ENCODE measurements around the gene URB2. TPM values are rescaled to one million over a fixed set of nuclear protein-coding genes. Genes with fewer than 3 reads are reported as not detected.

Gene URB2
- total RNA-seq, 1 donor from 2014 or later: 9.7 TPM

GRCh38 chr1:229648406-229648805, 22.4 kb downstream of the URB2 start:
- H3K4me3 Mint-ChIP-seq (ENCODE audit: unreplicated experiment): no peak overlapping the region
- no peak overlapping the region for H3K27ac Mint-ChIP-seq (ENCODE audit: unreplicated experiment)
- Histone ChIP-seq H3K36me3 (ENCODE audit: insufficient read depth, low read length) (peaks cover 53% of the 10 kb centered on the region), H4K20me1 (ENCODE audit: insufficient read depth, low read length) (peaks cover 22% of the 10 kb centered on the region), H3K4me3 (ENCODE audit: insufficient read depth, low read depth, low read length) (no peak overlapping the region), H2AFZ (ENCODE audit: low read depth, low read length) (no peak overlapping the region), H3K9me3 (ENCODE audit: insufficient read depth, low read depth, low read length) (no peaks in the 10 kb centered on the region), H3K9ac (ENCODE audit: low read length) (no peak overlapping the region), H3K27ac (ENCODE audit: low read depth, low read length) (no peak overlapping the region), H3K4me1 (ENCODE audit: insufficient read depth, low read length) (no peaks in the 10 kb centered on the region), H3K4me2 (ENCODE audit: low read length) (no peak overlapping the region), H3K27me3 (ENCODE audit: insufficient read depth, low read length) (no peaks in the 10 kb centered on the region), H3K79me2 (ENCODE audit: insufficient read depth, low read length) (peaks cover 6% of the 10 kb centered on the region)
- H3K36me3 Mint-ChIP-seq (ENCODE audit: low read depth, unreplicated experiment): peaks cover 5% of the 10 kb centered on the region
- no peaks in the 10 kb centered on the region for H3K27me3 Mint-ChIP-seq (ENCODE audit: low read depth, unreplicated experiment)
- DNase-seq (ENCODE audit: low read depth) (no peak), FAIRE-seq (no peak)
- TF ChIP-seq CTCF (IDR thresholded peaks at IDR 0.05; ENCODE audit: insufficient read depth, low read depth, low read length): no peak
- TF ChIP-seq EZH2 (IDR thresholded peaks at IDR 0.05; ENCODE audit: insufficient read depth, low read length): no peak
- H3K9me3 Mint-ChIP-seq (ENCODE audit: unreplicated experiment): no peaks in the 10 kb centered on the region
- H3K4me1 Mint-ChIP-seq (ENCODE audit: low read depth, unreplicated experiment): peaks cover 6% of the 10 kb centered on the region

- Mint-ChIP-seq H3K36me3 (ENCODE audit: low read depth, unreplicated experiment) (peaks cover 10% of the 10 kb centered on the region), H3K4me1 (ENCODE audit: low read depth, unreplicated experiment) (peaks cover 6% of the 10 kb centered on the region), H3K27ac (ENCODE audit: unreplicated experiment) (no peak overlapping the region), H3K4me3 (ENCODE audit: unreplicated experiment) (no peak overlapping the region), H3K9me3 (ENCODE audit: unreplicated experiment) (no peaks in the 10 kb centered on the region), H3K27me3 (ENCODE audit: low read depth, unreplicated experiment) (no peaks in the 10 kb centered on the region)
- H3K27ac ChIP-seq (ENCODE audit: low read depth, low read length): no peak overlapping the region
- H3K9me3 ChIP-seq (ENCODE audit: insufficient read depth, low read depth, low read length): no peaks in the 10 kb centered on the region
- no peak for DNase-seq (ENCODE audit: low read depth)
- no peaks in the 10 kb centered on the region for H3K4me1 ChIP-seq (ENCODE audit: insufficient read depth, low read length)
- H3K4me3 ChIP-seq (ENCODE audit: insufficient read depth, low read depth, low read length): no peak overlapping the region
- no peaks in the 10 kb centered on the region for H3K27me3 ChIP-seq (ENCODE audit: insufficient read depth, low read length)
- no peak overlapping the region for H3K4me2 ChIP-seq (ENCODE audit: low read length)
- H2AFZ ChIP-seq (ENCODE audit: low read depth, low read length): no peak overlapping the region
- FAIRE-seq: no peak
- TF ChIP-seq EZH2 (IDR thresholded peaks at IDR 0.05; ENCODE audit: insufficient read depth, low read length) (no peak), CTCF (IDR thresholded peaks at IDR 0.05; ENCODE audit: insufficient read depth, low read depth, low read length) (no peak)
- H4K20me1 ChIP-seq (ENCODE audit: insufficient read depth, low read length): peaks cover 9% of the 10 kb centered on the region
- no peak overlapping the region for H3K9ac ChIP-seq (ENCODE audit: low read length)
- peaks cover 53% of the 10 kb centered on the region for H3K36me3 ChIP-seq (ENCODE audit: insufficient read depth, low read length)
- H3K79me2 ChIP-seq (ENCODE audit: insufficient read depth, low read length): peaks cover 4% of the 10 kb centered on the region
Measured at GRCh38 chr1:229650045-229650444, 24.0 kb downstream of the URB2 start.

- Histone ChIP-seq H3K79me2 (ENCODE audit: insufficient read depth, low read length) (no peaks in the 10 kb centered on the region), H3K4me3 (ENCODE audit: insufficient read depth, low read depth, low read length) (no peak overlapping the region), H4K20me1 (ENCODE audit: insufficient read depth, low read length) (no peaks in the 10 kb centered on the region), H3K36me3 (ENCODE audit: insufficient read depth, low read length) (peaks cover 51% of the 10 kb centered on the region), H3K27me3 (ENCODE audit: insufficient read depth, low read length) (no peaks in the 10 kb centered on the region), H3K4me1 (ENCODE audit: insufficient read depth, low read length) (no peaks in the 10 kb centered on the region), H3K4me2 (ENCODE audit: low read length) (no peak overlapping the region), H2AFZ (ENCODE audit: low read depth, low read length) (no peak overlapping the region), H3K9ac (ENCODE audit: low read length) (no peak overlapping the region), H3K9me3 (ENCODE audit: insufficient read depth, low read depth, low read length) (no peaks in the 10 kb centered on the region), H3K27ac (ENCODE audit: low read depth, low read length) (no peak overlapping the region)
- Mint-ChIP-seq H3K4me3 (ENCODE audit: unreplicated experiment) (no peak overlapping the region), H3K9me3 (ENCODE audit: unreplicated experiment) (no peaks in the 10 kb centered on the region), H3K4me1 (ENCODE audit: low read depth, unreplicated experiment) (peaks cover 6% of the 10 kb centered on the region), H3K27me3 (ENCODE audit: low read depth, unreplicated experiment) (no peaks in the 10 kb centered on the region), H3K36me3 (ENCODE audit: low read depth, unreplicated experiment) (peaks cover 8% of the 10 kb centered on the region), H3K27ac (ENCODE audit: unreplicated experiment) (no peak overlapping the region)
- FAIRE-seq: no peak
- DNase-seq (ENCODE audit: low read depth): no peak
- TF ChIP-seq EZH2 (IDR thresholded peaks at IDR 0.05; ENCODE audit: insufficient read depth, low read length) (no peak), CTCF (IDR thresholded peaks at IDR 0.05; ENCODE audit: insufficient read depth, low read depth, low read length) (no peak)
Measured at GRCh38 chr1:229651546-229651945, 25.5 kb downstream of the URB2 start.
